MCF 10A (cell line): Measurements from ENCODE around the gene GALNT12. TPM values are rescaled to one million over a fixed set of nuclear protein-coding genes. Genes with fewer than 3 reads are reported as not detected.

ENCODE experiments used
- BruUV-seq: library from RNA; stranded (reverse); fragments of 400-500 nt; replicated peaks from 2 replicates; lab custom pipeline; 2021; lab: Mats Ljungman, UMichigan
- CTCF ChIA-PET: fragments of 300-600 bp; sonication (Branson Sonifier 250); formaldehyde crosslinking; extraction: SDS; loops from one replicate; lab custom pipeline; 2021; ENCODE audit warnings: antibody characterized with exemption, inconsistent platforms; lab: Yijun Ruan, JAX
- POLR2A ChIA-PET: fragments of 300-600, 350-650 bp; sonication (Branson Sonifier 250); formaldehyde crosslinking; extraction: SDS; loops from one replicate; lab custom pipeline; 2020; ENCODE audit warnings: antibody characterized with exemption, inconsistent platforms; lab: Yijun Ruan, JAX
- DNase-seq: peaks from one replicate; pipeline ENCODE4 v3.0.0-alpha.2; 2018; ENCODE audit not compliant: unreplicated experiment
- H3K27ac Mint-ChIP-seq: one replicate; pipeline ENCODE4 v1.8.0; 2022; ENCODE audit warnings: mild to moderate bottlenecking, low read depth, mixed read lengths; ENCODE audit not compliant: unreplicated experiment
- H3K27me3 Mint-ChIP-seq: one replicate; pipeline ENCODE4 v1.8.0; 2022; ENCODE audit warnings: mixed read lengths; ENCODE audit not compliant: insufficient read depth, unreplicated experiment
- H3K36me3 Mint-ChIP-seq: one replicate; pipeline ENCODE4 v1.8.0; 2022; ENCODE audit warnings: mild to moderate bottlenecking, moderate library complexity, mixed read lengths; ENCODE audit not compliant: insufficient read depth, unreplicated experiment
- H3K4me1 Mint-ChIP-seq: one replicate; pipeline ENCODE4 v1.8.0; 2022; ENCODE audit warnings: mixed read lengths; ENCODE audit not compliant: insufficient read depth, unreplicated experiment
- H3K4me3 Mint-ChIP-seq: one replicate; pipeline ENCODE4 v1.8.0; 2022; ENCODE audit warnings: mild to moderate bottlenecking, moderate library complexity, mixed read lengths; ENCODE audit not compliant: unreplicated experiment
- H3K9me3 Mint-ChIP-seq: one replicate; pipeline ENCODE4 v1.8.0; 2022; ENCODE audit warnings: mixed read lengths; ENCODE audit not compliant: unreplicated experiment
- CTCF ChIP-seq: fragments of 200-600 bp; IDR thresholded peaks from one replicate; pipeline ENCODE4 v1.8.0; 2022; ENCODE audit warnings: antibody characterized with exemption, mild to moderate bottlenecking; ENCODE audit not compliant: unreplicated experiment
- intact Hi-C: fragments of 100-400 bp; cut with micrococcal nuclease; formaldehyde crosslinking; loops from 2 replicates; pipeline ENCODE4 v1.14.1; 2022
- total RNA-seq: library from RNA; stranded (reverse); gene quantifications from 2 replicates; pipeline ENCODE4 v1.2.3, GENCODE V29; 2022

GALNT12 gene
- total RNA-seq, 1 experiment from 2014 or later: not detected

DNA sequence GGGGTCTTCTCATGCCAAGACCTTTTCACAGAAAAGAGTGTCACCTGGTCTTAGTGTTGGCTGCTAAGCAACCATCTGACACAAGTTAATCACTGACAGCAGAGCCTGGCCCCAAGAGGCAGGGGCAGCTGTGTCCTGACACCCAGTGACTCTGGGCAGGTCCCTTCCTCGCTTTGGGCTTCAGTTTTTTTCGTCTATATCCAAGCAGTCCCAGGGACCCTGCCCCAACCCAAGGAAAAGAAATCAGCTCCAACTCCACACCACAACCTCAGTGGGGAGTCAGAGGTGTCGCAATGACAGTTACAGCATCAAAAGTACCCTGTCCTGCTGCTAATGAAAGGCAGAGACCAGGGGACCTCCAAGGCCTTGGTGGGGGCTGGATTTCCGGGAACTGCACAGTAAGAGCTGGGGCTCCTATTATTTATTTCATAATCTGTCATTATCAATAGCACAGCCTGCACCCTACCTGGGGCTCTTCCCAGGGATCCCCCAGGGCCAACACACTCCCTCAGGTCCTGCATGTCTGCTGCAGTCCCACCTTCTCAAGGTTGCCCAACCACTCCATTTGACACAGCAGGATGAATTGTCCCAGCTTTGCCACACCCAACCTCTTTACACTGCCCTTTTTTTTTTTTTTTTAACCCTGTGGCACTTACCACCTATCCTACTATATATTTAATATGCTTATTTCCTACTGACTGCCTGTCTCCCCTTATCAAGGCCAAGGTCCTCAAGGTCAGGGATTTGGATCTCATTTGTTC is 20.5 kb upstream of the GALNT12 start:
- intact Hi-C loops: no loop called here
- H3K36me3 Mint-ChIP-seq: peaks cover 37% of the 10 kb centered on the region

DNA sequence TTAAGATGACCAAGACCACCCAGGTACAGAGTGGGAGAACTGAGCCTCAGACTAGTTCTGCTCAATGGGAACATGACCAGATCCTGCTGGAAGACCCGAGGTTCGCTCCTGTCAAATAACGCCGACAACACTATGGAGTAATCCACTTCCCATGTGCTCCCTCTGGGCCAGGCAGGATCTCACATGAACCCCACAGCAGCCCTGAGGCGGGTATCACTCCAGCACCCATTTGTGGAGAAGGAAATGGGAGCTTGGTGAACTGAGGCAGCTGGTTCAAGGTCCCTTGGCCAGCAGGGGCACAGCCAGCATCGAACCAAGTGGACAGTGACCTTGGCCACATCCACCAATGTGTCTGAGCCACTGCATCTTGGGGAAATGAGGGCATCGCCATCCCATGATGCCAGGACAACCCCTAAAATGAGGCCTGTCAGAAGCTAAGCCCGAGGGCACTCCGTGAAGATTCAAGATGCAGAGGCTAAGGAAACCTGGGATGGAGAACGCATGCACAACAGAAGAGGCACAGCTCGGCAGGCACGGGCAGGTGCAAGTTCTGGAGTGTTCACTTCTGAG is 19.6 kb upstream of the GALNT12 start:
- CTCF ChIA-PET: interaction anchor here (0.6 to 1.1 kb wide), 2 partner anchors 12 to 821 kb away, joined by 4 to 5 read pairs; no protein-coding TSS in a partner anchor
- DNase-seq: no peak
- no peak overlapping the region for H3K4me3 Mint-ChIP-seq
- BruUV-seq: no TSS peak
- no peak overlapping the region for H3K27ac Mint-ChIP-seq
- H3K27me3 Mint-ChIP-seq: no peaks in the 10 kb centered on the region
- no peak for TF ChIP-seq CTCF
- H3K9me3 Mint-ChIP-seq: no peaks in the 10 kb centered on the region
- peaks cover 29% of the 10 kb centered on the region for H3K36me3 Mint-ChIP-seq
- intact Hi-C loops: no loop called here
- POLR2A ChIA-PET: no interaction called here
- peaks cover 21% of the 10 kb centered on the region for H3K4me1 Mint-ChIP-seq

More for the DNA sequence above, 20.5 kb upstream of the GALNT12 start:
- ChIA-PET POLR2A (no interaction called here), CTCF (interaction anchor here (0.7 kb wide), 1 partner anchor 27 kb away, joined by 3 read pairs; no protein-coding TSS in a partner anchor)
- no peak overlapping the region for H3K4me3 Mint-ChIP-seq
- no peak for TF ChIP-seq CTCF
- H3K9me3 Mint-ChIP-seq: no peaks in the 10 kb centered on the region
- H3K4me1 Mint-ChIP-seq: peaks cover 23% of the 10 kb centered on the region
- no TSS peak for BruUV-seq
- no peak for DNase-seq
- no peak overlapping the region for H3K27ac Mint-ChIP-seq
- no peaks in the 10 kb centered on the region for H3K27me3 Mint-ChIP-seq

DNA sequence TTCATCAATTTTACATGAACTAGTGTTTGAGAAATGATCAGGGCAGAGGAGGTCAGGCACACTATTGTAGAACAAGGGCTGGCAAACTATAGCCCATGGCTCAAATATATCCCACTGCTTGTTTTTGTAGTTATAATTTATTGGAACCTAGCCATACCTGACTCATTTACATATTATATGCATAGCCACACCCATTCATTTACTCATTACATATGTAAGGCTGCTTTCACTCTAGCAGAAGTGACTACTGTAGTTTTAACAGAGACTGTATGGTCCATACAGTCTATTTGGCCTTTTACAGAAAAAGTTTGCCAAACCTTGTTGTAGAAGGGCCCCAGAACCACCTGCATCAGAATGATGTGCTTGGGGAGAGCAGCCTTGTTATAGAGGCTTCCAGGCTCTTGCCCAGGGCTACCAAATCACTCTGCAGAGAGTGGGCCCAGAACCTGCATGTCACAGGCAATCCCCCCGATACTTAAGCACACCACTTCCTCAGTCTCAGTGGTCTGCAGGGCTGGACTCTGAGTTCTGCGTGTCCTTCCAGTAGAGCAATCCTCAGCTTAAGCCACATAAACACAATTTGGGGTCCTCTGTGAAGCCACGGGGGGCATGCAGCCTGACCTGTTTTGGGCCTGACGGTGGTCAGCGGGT is 17.9 kb upstream of the GALNT12 start:
- peaks cover 16% of the 10 kb centered on the region for H3K36me3 Mint-ChIP-seq
- H3K27me3 Mint-ChIP-seq: no peaks in the 10 kb centered on the region
- H3K4me3 Mint-ChIP-seq: no peak overlapping the region
- no peak overlapping the region for H3K27ac Mint-ChIP-seq
- H3K4me1 Mint-ChIP-seq: peaks cover 23% of the 10 kb centered on the region
- no peaks in the 10 kb centered on the region for H3K9me3 Mint-ChIP-seq
- BruUV-seq: no TSS peak
- TF ChIP-seq CTCF: no peak
- ChIA-PET CTCF (interaction anchor here (1.1 to 7.4 kb wide), 3 partner anchors 14 to 473 kb away, joined by 3 to 88 read pairs (median 39); no protein-coding TSS in a partner anchor), POLR2A (no interaction called here)
- intact Hi-C loops: no loop called here
- DNase-seq: no peak
